VCaP (cell line): ENCODE data around the gene PLXNB3.
"Not testable (repeated sequence)": the region's sequence is repeated elsewhere in the genome, so short reads cannot be mapped to it uniquely, and the experiment has no call there.

ENCODE experiments used
- H3K27ac ChIP-seq: fragments of 450-650 bp; 2 replicates; pipeline ENCODE4 v1.5.1; 2017
- CTCF ChIP-seq: fragments of 450-650 bp; conservative IDR thresholded peaks from 2 replicates; pipeline ENCODE4 v1.5.1; 2017; ENCODE audit warnings: mild to moderate bottlenecking, moderate library complexity

Gene PLXNB3

DNA sequence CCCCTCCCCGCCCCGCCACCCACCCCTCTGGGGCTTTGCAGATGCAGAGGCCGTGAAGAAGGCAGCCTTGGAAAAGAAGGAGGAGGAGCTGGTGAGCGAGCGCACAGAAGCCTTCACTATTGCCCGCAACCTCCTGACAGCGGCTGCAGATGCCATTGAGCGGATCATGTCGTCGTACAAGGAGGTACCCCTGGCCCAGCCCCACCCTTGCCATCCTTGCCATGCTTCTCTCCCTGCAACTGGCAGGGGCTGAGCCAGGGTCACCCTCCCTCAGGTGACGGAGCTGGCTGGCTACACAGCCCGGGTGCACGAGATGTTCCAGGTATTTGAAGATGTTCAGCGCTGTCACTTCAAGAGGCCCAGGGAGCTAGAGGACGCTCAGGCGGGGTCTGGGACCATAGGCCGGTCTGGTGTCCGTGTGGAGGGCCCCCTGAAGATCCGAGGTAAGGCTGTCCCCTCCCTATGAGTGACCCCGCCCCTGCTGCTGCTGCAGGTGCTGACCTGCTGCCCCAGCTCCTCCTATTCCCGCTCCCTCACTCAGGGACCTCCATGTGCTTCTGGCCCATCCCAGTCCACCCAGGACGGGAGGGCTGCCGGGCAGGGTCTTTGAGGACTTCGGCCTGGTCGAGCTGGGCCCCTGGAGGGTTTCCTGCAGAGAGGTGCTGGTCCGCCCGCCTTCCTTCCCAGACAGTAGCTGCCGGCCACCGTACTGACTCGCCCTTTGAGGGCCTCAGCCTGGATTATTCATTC, 27.8 kb upstream of the PLXNB3 start:
- H3K27ac ChIP-seq, result no peak overlapping the region
- TF ChIP-seq CTCF, result no peak

DNA sequence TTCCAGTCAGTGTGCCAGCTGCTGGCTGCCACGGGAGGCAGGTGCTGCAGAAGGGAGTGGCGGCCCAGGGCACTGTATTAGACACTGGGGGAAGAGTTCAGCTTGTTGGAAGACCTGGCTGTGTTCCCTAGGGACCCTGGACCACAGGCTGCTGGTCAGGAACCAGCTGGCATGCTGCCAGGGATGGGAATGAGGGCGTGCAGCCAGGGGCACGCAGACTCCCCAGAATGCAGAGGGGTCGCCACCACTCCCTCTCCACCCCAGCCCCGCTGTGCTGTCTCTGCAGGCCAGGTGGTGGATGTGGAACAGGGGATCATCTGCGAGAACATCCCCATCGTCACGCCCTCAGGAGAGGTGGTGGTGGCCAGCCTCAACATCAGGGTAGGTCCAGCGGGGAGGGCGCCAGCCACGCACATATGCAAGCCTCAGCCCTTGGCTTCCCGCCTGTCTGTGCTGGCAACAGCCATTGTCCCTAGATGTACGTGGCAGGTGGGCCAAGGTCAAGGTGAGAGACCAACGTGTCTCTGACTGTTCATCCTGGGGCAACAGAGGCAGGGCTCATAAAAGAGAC, 27.1 kb upstream of the PLXNB3 start:
- TF ChIP-seq CTCF, result no peak
- H3K27ac ChIP-seq, result no peak overlapping the region

DNA sequence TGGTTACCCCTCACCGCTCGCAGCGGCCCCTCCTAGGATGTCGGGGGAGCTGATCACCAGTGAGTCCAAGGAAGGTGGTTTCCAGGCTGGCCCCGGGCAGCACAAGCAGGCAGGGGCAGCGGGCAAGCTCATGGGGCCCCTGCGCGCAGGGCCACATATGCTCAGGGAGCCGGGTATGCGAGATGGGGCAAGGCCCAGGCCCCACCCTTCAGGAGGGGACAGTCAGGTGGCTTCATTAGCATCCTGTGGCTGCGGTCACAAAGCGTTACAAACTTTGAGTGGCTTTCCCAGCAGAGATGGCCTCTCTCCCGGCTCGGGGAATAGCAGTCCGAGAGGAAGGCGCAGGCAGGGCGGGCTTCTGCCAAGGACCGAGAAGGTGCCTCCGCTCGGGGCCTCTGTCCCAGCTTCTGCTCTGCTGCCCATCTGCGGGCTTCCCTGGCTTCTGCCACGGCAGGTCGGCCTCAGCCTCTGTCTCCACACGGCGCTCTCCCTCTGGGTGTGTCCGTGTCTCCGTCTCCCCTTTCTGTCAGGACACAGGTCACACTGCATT, 25.9 kb upstream of the PLXNB3 start:
- no peak for TF ChIP-seq CTCF
- no peak overlapping the region for H3K27ac ChIP-seq

DNA sequence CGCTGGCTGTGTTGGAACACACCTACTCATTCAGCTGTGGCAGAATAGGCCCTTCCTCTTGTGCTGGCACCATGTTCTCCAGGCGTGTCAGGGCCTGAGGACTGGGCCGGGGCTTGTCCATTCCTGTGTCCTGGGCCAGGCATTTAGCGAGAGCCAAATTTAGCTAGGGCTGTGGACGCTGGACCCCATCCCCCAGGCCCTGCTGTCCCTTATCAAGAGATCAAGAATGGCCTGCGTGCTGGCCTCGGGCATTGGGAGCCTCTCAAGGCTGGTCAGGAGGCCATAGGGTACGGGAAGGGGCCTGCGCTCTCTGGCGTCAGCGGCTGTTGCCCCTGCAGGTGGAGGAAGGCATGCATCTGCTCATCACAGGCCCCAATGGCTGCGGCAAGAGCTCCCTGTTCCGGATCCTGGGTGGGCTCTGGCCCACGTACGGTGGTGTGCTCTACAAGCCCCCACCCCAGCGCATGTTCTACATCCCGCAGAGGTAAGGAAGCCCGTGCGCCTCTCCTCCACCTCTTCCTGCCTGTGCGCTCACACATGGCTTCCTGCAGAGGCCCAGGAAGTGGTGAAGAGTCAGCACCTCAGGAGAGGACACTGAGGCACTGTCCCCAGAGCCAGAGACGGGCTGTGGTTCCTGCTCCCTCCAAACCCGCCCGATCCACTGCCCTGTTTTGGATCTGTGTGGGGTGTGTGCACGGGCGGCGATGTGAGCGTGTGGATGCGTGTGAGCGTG, 24.1 kb upstream of the PLXNB3 start:
- TF ChIP-seq CTCF, result no peak
- no peak overlapping the region for H3K27ac ChIP-seq

DNA sequence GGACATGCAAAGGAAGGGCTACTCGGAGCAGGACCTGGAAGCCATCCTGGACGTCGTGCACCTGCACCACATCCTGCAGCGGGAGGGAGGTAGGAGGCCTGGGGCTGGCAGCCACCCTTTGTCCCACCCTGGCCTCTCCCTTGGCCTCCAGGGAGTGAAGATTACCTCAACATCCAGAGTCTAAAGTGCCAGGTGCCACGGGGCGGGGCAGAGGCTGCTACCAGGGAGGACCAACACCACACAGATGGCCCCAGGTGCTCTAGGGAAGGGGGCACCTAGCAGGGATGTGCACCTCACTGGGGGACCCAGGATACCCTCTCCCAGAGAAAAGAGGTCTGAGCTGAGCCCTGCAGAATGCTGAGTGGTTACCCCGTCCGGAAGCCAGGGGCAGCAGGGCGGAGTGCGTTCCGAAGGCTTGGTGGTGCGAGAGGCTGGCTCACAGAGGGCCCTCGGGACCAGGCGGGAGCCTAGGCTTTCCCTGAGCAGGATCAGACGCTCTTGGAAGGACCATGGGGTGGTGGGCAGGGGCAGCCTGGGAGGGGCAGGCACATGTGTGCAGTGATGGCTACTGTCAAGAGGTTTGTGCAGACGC, 23.3 kb upstream of the PLXNB3 start:
- H3K27ac ChIP-seq, result no peak overlapping the region
- no peak for TF ChIP-seq CTCF

DNA sequence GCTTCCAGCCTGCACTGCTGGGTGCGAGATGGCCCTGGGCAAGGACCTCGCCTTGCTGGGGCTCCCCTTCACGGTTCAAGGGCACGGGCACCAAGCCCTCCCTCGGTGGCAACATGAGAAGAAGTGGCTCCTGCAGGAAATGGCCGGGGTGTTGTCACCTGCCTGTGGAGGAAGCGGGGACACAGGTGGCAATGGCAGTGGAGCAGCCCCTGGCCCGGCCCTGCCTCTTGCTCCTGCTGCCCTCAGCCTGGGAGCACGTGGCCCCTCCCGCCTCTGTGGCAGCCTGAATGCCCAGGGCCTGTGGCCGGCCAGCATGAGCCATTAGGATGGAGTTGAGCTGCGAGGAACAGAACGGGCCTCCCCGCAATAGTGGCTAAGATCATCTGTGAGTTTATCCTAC, 22.6 kb upstream of the PLXNB3 start:
- H3K27ac ChIP-seq, result no peak overlapping the region
- no peak for TF ChIP-seq CTCF

DNA sequence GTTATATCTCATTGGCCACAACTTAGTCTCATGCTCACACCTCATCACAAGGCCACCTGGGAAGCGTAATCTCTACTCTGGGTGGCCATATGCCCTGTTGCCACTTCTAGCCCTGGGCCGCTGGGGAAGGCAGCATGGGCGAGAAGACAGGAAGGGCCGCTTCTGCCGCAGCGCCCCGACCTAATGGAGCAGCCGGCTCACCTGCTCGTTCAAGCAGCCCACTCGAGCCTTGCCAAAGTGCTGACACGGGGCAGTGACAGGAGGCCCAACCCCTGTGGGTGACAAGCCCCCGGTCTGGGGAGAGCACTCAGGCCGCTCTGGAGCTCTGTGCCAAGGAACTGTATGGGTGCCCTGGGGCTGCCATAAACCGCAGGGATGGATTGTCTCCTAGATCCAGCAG, 21.9 kb upstream of the PLXNB3 start:
- not testable (repeated sequence) for H3K27ac ChIP-seq

DNA sequence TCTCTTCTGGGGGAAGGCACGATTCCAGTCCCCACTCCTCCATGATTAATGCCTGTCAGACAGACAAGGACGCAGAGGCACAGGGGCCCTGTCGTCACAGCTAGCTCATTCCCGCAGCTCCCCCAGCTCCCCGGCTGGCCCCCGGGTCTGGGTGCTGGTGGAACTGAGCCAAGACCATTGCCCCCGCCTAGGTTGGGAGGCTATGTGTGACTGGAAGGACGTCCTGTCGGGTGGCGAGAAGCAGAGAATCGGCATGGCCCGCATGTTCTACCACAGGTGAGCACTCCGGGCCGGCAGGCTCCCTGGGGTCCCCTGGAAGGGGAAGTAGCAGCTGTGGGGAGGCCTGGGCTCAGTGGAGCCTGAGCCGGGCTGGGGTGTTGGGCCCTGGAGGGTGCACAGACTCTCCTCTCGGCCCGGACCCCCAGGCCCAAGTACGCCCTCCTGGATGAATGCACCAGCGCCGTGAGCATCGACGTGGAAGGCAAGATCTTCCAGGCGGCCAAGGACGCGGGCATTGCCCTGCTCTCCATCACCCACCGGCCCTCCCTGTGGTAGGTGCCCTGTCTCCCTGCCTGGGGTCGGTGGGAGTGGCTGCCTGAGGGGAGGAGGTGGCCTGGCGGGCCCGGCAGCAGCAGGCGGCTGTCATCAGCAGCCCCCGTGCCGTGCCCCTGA, 21.1 kb upstream of the PLXNB3 start:
- H3K27ac ChIP-seq, result not testable (repeated sequence)

GRCh38 chrX:153743468-153744209, 20.4 kb upstream of the PLXNB3 start:
- not testable (repeated sequence) for H3K27ac ChIP-seq
